Mesothelial cell of epicardium (in vitro differentiated cells): ENCODE data around the gene CC2D2B. TPM values are rescaled to one million over a fixed set of nuclear protein-coding genes. Genes with fewer than 3 reads are reported as not detected.
"Not testable (repeated sequence)": the region's sequence is repeated elsewhere in the genome, so short reads cannot be mapped to it uniquely, and the experiment has no call there.

Experiments
- DNase-seq, 2 experiments: peaks; one replicate each; pipeline ENCODE4 v3.0.0; 2021; ENCODE audit warnings: low spot score in 2 of 2; ENCODE audit not compliant: unreplicated experiment in 2 of 2
- H3K27ac Mint-ChIP-seq: 2 replicates; pipeline ENCODE4 v1.8.0; 2021; ENCODE audit warnings: mixed read lengths
- H3K27me3 Mint-ChIP-seq: 2 replicates; pipeline ENCODE4 v1.8.0; 2021; ENCODE audit warnings: low read depth, mixed read lengths
- H3K36me3 Mint-ChIP-seq: 2 replicates; pipeline ENCODE4 v1.8.0; 2021; ENCODE audit warnings: mixed read lengths
- H3K4me1 Mint-ChIP-seq: 2 replicates; pipeline ENCODE4 v1.8.0; 2021; ENCODE audit warnings: mixed read lengths
- H3K4me3 Mint-ChIP-seq: 2 replicates; pipeline ENCODE4 v1.8.0; 2021; ENCODE audit warnings: mild to moderate bottlenecking, moderate library complexity, mixed read lengths
- H3K9me3 Mint-ChIP-seq: 2 replicates; pipeline ENCODE4 v1.8.0; 2021; ENCODE audit warnings: mixed read lengths
- CTCF ChIP-seq: fragments of 200-600 bp; sonication (generic); IDR thresholded peaks from one replicate; pipeline ENCODE4 v1.5.0; 2021; ENCODE audit warnings: antibody characterized with exemption; ENCODE audit not compliant: unreplicated experiment
- total RNA-seq: library from RNA; stranded (reverse); gene quantifications from 3 replicates; pipeline ENCODE4 v1.2.1, GENCODE V29; 2021

CC2D2B gene
- total RNA-seq, 1 donor from 2014 or later: 0.78 TPM

GRCh38 chr10:96046546-96046945, 138.8 kb downstream of the CC2D2B start:
- Mint-ChIP-seq H3K4me3 (no peak overlapping the region), H3K9me3 (no peaks in the 10 kb centered on the region), H3K4me1 (peaks cover 33% of the 10 kb centered on the region), H3K27me3 (no peaks in the 10 kb centered on the region), H3K27ac (no peak overlapping the region), H3K36me3 (peaks cover 18% of the 10 kb centered on the region)
- no peak for TF ChIP-seq CTCF
- no peak for DNase-seq

- Mint-ChIP-seq H3K9me3 (no peaks in the 10 kb centered on the region), H3K27ac (no peak overlapping the region), H3K27me3 (no peaks in the 10 kb centered on the region), H3K4me3 (no peak overlapping the region), H3K36me3 (peaks cover 22% of the 10 kb centered on the region), H3K4me1 (peaks cover 37% of the 10 kb centered on the region)
- no peak for DNase-seq
- no peak for TF ChIP-seq CTCF
Measured at GRCh38 chr10:96047004-96047649, 139.4 kb downstream of the CC2D2B start.

GRCh38 chr10:96047925-96048324, 140.2 kb downstream of the CC2D2B start:
- DNase-seq, H3K27ac Mint-ChIP-seq: not testable (repeated sequence)

GRCh38 chr10:96049340-96049739, 141.6 kb downstream of the CC2D2B start:
- no peaks in the 10 kb centered on the region for H3K9me3 Mint-ChIP-seq
- no peak for TF ChIP-seq CTCF
- no peak overlapping the region for H3K27ac Mint-ChIP-seq
- no peaks in the 10 kb centered on the region for H3K27me3 Mint-ChIP-seq
- H3K4me1 Mint-ChIP-seq: peaks cover 44% of the 10 kb centered on the region
- no peak for DNase-seq
- no peak overlapping the region for H3K4me3 Mint-ChIP-seq
- peaks cover 28% of the 10 kb centered on the region for H3K36me3 Mint-ChIP-seq

More at GRCh38 chr10:96047925-96048324, 140.2 kb downstream of the CC2D2B start:
- peaks cover 37% of the 10 kb centered on the region for H3K4me1 Mint-ChIP-seq
- H3K4me3 Mint-ChIP-seq, H3K27me3 Mint-ChIP-seq, H3K9me3 Mint-ChIP-seq: not testable (repeated sequence)
- peaks cover 26% of the 10 kb centered on the region for H3K36me3 Mint-ChIP-seq

- H3K27me3 Mint-ChIP-seq: no peaks in the 10 kb centered on the region
- DNase-seq: no peak
- peak overlapping the region; percentile 1 for H3K27ac Mint-ChIP-seq
- H3K4me1 Mint-ChIP-seq: peaks cover 27% of the 10 kb centered on the region
- no peaks in the 10 kb centered on the region for H3K9me3 Mint-ChIP-seq
- no peak overlapping the region for H3K4me3 Mint-ChIP-seq
- peaks cover 44% of the 10 kb centered on the region for H3K36me3 Mint-ChIP-seq
- no peak for TF ChIP-seq CTCF
Measured at GRCh38 chr10:96053985-96054384, 146.2 kb downstream of the CC2D2B start.

- H3K27me3 Mint-ChIP-seq: no peaks in the 10 kb centered on the region
Measured at GRCh38 chr10:96056787-96057186, 149.0 kb downstream of the CC2D2B start.

More at GRCh38 chr10:96056787-96057186, 149.0 kb downstream of the CC2D2B start:
- H3K36me3 Mint-ChIP-seq: peaks cover 53% of the 10 kb centered on the region
- no peaks in the 10 kb centered on the region for H3K9me3 Mint-ChIP-seq
- peaks cover 24% of the 10 kb centered on the region for H3K4me1 Mint-ChIP-seq
- no peak for DNase-seq
- no peak for TF ChIP-seq CTCF
- H3K27ac Mint-ChIP-seq: no peak overlapping the region
- H3K4me3 Mint-ChIP-seq: no peak overlapping the region
